HCT116 (cell line): ENCODE measurements around the gene INPP4A. TPM values are rescaled to one million over a fixed set of nuclear protein-coding genes. Genes with fewer than 3 reads are reported as not detected.

Source experiments
- ATAC-seq: fragments of 200-7000 bp; cut with Tn5 transposase; 2 replicates; pipeline ENCODE4 v1.9.1; 2020; ENCODE audit warnings: mild to moderate bottlenecking, moderate library complexity
- BruUV-seq: library from RNA; stranded (reverse); fragments of 400-500 nt; replicated peaks from 2 replicates; lab custom pipeline; 2021; lab: Mats Ljungman, UMichigan
- CTCF ChIA-PET: fragments of 300-600 bp; sonication (Branson Sonifier 250); formaldehyde crosslinking; loops from one replicate; lab custom pipeline; 2021; ENCODE audit warnings: antibody characterized with exemption; lab: Charles Lee
- POLR2A ChIA-PET: fragments of 300-600, 350-600 bp; sonication (Branson Sonifier 250); formaldehyde crosslinking; loops from one replicate; lab custom pipeline; 2021; ENCODE audit warnings: antibody characterized with exemption; lab: Charles Lee
- RAD21 ChIA-PET, 2 experiments: fragments of 300-600 bp; sonication (Branson Sonifier 250); formaldehyde crosslinking; loops; one replicate each; lab custom pipeline; 2023; ENCODE audit warnings: low total read pairs in 2 of 2; ENCODE audit not compliant: uncharacterized antibody in 2 of 2, unreplicated experiment in 2 of 2, low non-redundant PET in 1 of 2; lab: Charles Lee
- DNase-seq: peaks from one replicate; pipeline ENCODE4 v3.0.0-alpha.2; 2010; ENCODE audit warnings: low read depth, low spot score
- H2AFZ ChIP-seq: fragments of 200-600 bp; shearing (Covaris generic), sonication (generic); 2 replicates; pipeline ENCODE4 v1.6.1; 2017; ENCODE audit warnings: low read depth, mixed run types, mixed read lengths, antibody characterized with exemption, low read length; ENCODE audit not compliant: poor library complexity, severe bottlenecking
- H3K27ac ChIP-seq: 2 replicates; pipeline ENCODE4 v1.5.1; 2012; ENCODE audit warnings: low read depth, low read length
- H3K27me3 ChIP-seq: fragments of 200-600 bp; sonication (generic); 2 replicates; pipeline ENCODE4 v1.6.1; 2016; ENCODE audit warnings: mixed run types, low read length, mixed read lengths; ENCODE audit not compliant: insufficient read depth
- H3K36me3 ChIP-seq, 2 experiments: fragments of 200-500 bp in 1 of 2; fragments of 200-600 bp in 1 of 2; sonication (Bioruptor generic) in 1 of 2; sonication (generic) in 1 of 2; 2 replicates each; pipeline versions ENCODE4 v1.5.1 to v1.6.1; 2014 to 2016; ENCODE audit warnings: low read length in 2 of 2, inconsistent platforms in 1 of 2, mixed read lengths in 1 of 2, mixed run types in 1 of 2; ENCODE audit not compliant: insufficient read depth in 2 of 2, control insufficient read depth in 1 of 2
- H3K4me1 ChIP-seq, 2 experiments: fragments of 200-600 bp in 1 of 2; sonication (generic) in 1 of 2; 2 replicates each; pipeline versions ENCODE4 v1.5.1 to v1.6.1; 2012 to 2017; ENCODE audit warnings: low read length in 2 of 2, inconsistent platforms in 1 of 2, mild to moderate bottlenecking in 1 of 2, mixed read lengths in 1 of 2, mixed run types in 1 of 2, moderate library complexity in 1 of 2; ENCODE audit not compliant: insufficient read depth in 2 of 2, control insufficient read depth in 1 of 2
- H3K4me2 ChIP-seq: fragments of 200-600 bp; sonication (generic); 2 replicates; pipeline ENCODE4 v1.6.1; 2017; ENCODE audit warnings: mixed run types, low read length, mixed read lengths
- H3K4me3 ChIP-seq, 2 experiments: fragments of 200-600 bp in 1 of 2; sonication (generic) in 1 of 2; replicated peaks in 1 of 2; 2 replicates each; pipeline ENCODE4 v1.5.1; 2011 to 2016; ENCODE audit warnings: low read length in 2 of 2, control low read depth in 1 of 2, low read depth in 1 of 2, mild to moderate bottlenecking in 1 of 2, mixed read lengths in 1 of 2, mixed run types in 1 of 2
- H3K79me2 ChIP-seq: fragments of 200-600 bp; sonication (generic); 2 replicates; pipeline ENCODE4 v1.6.1; 2017; ENCODE audit warnings: mild to moderate bottlenecking, mixed run types, low read length, moderate library complexity, mixed read lengths; ENCODE audit not compliant: insufficient read depth
- H3K9ac ChIP-seq: fragments of 200-600 bp; sonication (generic); 2 replicates; pipeline ENCODE4 v1.6.1; 2016; ENCODE audit warnings: low read length, mixed read lengths
- H3K9me2 ChIP-seq: fragments of 200-600 bp; sonication (generic), shearing (Covaris generic); 2 replicates; pipeline ENCODE4 v1.6.1; 2017; ENCODE audit warnings: mixed run types, mild to moderate bottlenecking, moderate library complexity; ENCODE audit not compliant: insufficient read depth
- H3K9me3 ChIP-seq, 2 experiments: fragments of 200-500 bp in 1 of 2; fragments of 200-600 bp in 1 of 2; sonication (Bioruptor generic) in 1 of 2; sonication (generic) in 1 of 2; 2 replicates each; pipeline ENCODE4 v1.6.1; 2014 to 2017; ENCODE audit warnings: low read length in 2 of 2, mixed read lengths in 2 of 2, inconsistent platforms in 1 of 2, low read depth in 1 of 2, mild to moderate bottlenecking in 1 of 2, mixed run types in 1 of 2, moderate library complexity in 1 of 2; ENCODE audit not compliant: control insufficient read depth in 1 of 2, insufficient read depth in 1 of 2
- H4K20me1 ChIP-seq: fragments of 200-600 bp; sonication (generic), shearing (Covaris generic); 2 replicates; pipeline ENCODE4 v1.6.1; 2017; ENCODE audit warnings: mixed run types, mild to moderate bottlenecking, moderate library complexity; ENCODE audit not compliant: insufficient read depth
- ATF3 ChIP-seq: IDR thresholded peaks from 2 replicates; pipeline ENCODE4 v1.6.1; 2012
- CEBPB ChIP-seq: IDR thresholded peaks from 2 replicates; pipeline ENCODE4 v1.6.1; 2012; ENCODE audit warnings: low read depth
- EGR1 ChIP-seq: IDR thresholded peaks from 2 replicates; pipeline ENCODE4 v1.6.1; 2012; ENCODE audit warnings: low read depth
- ELF1 ChIP-seq: IDR thresholded peaks from 2 replicates; pipeline ENCODE4 v1.6.1; 2012; ENCODE audit warnings: low read depth, borderline replicate concordance
- EZH2 ChIP-seq: fragments of 200-600 bp; sonication (generic); IDR thresholded peaks from 2 replicates; pipeline ENCODE4 v1.6.1; 2017; ENCODE audit warnings: antibody characterized with exemption, mixed run types
- EZH2phosphoT487 ChIP-seq: fragments of 200-600 bp; IDR thresholded peaks from 2 replicates; pipeline ENCODE4 v1.6.1; 2018; ENCODE audit warnings: antibody characterized with exemption, borderline replicate concordance
- FOSL1 ChIP-seq: IDR thresholded peaks from 2 replicates; pipeline ENCODE4 v1.6.1; 2012; ENCODE audit warnings: low read depth
- JUND ChIP-seq: IDR thresholded peaks from 2 replicates; pipeline ENCODE4 v1.6.1; 2012
- POLR2A ChIP-seq: IDR thresholded peaks from 2 replicates; pipeline ENCODE4 v1.7.0; 2011; ENCODE audit warnings: borderline replicate concordance; ENCODE audit not compliant: insufficient read depth, insufficient read length; ENCODE audit errors: extremely low read depth
- POLR2AphosphoS5 ChIP-seq: IDR thresholded peaks from 2 replicates; pipeline ENCODE4 v1.6.1; 2011; ENCODE audit warnings: mild to moderate bottlenecking, low read depth, low read length, moderate library complexity
- REST ChIP-seq: IDR thresholded peaks from 2 replicates; pipeline ENCODE4 v1.6.1; 2012; ENCODE audit warnings: low read depth
- SP1 ChIP-seq: IDR thresholded peaks from 2 replicates; pipeline ENCODE4 v1.6.1; 2012; ENCODE audit warnings: low read depth
- SRF ChIP-seq: IDR thresholded peaks from 2 replicates; pipeline ENCODE4 v1.6.1; 2012; ENCODE audit warnings: low read depth
- TCF7L2 ChIP-seq: IDR thresholded peaks from 2 replicates; pipeline ENCODE4 v1.7.0; 2011; ENCODE audit warnings: borderline replicate concordance, inconsistent platforms; ENCODE audit not compliant: insufficient read depth, insufficient read length; ENCODE audit errors: extremely low read depth
- intact Hi-C: fragments of 100-400 bp; cut with micrococcal nuclease; formaldehyde crosslinking; loops from 2 replicates; pipeline ENCODE4 v1.10.0; 2022
- total RNA-seq: library from RNA; stranded (reverse); gene quantifications from one replicate; pipeline ENCODE4 v1.2.1, GENCODE V29; 2021; ENCODE audit not compliant: unreplicated experiment
- TF ChIP-seq, protein P1 (sequence below): IDR thresholded peaks from 2 replicates; pipeline ENCODE4 v1.6.1; 2011; ENCODE audit warnings: mild to moderate bottlenecking, low read length, moderate library complexity; ENCODE audit not compliant: insufficient replicate concordance; ENCODE audit errors: extremely low read depth

INPP4A gene
- total RNA-seq, 1 experiment from 2014 or later: 18.5 TPM

GRCh38 chr2:98555696-98556095 lies 111.0 kb downstream of the INPP4A start:
- POLR2A ChIA-PET: no interaction called here
- Histone ChIP-seq H3K4me2 (no peak overlapping the region), H3K27me3 (no peaks in the 10 kb centered on the region), H3K36me3 (peaks cover 4% of the 10 kb centered on the region in 2 experiments; a peak in 2 of 4 replicates), H3K4me1 (peaks cover 0 to 6% of the 10 kb centered on the region in 2 experiments; a peak in 1 of 4 replicates), H3K9me3 (no peaks in the 10 kb centered on the region), H3K4me3 (no peak overlapping the region), H3K27ac (no peak overlapping the region), H4K20me1 (no peaks in the 10 kb centered on the region), H3K9ac (no peak overlapping the region), H3K9me2 (no peaks in the 10 kb centered on the region), H2AFZ (no peak overlapping the region), H3K79me2 (no peaks in the 10 kb centered on the region)
- no peak for TF ChIP-seq SP1
- TF ChIP-seq JUND: no peak
- no peak for TF ChIP-seq POLR2A
- TF ChIP-seq EZH2phosphoT487: no peak
- no peak for TF ChIP-seq TCF7L2
- no peak for TF ChIP-seq FOSL1
- no peak for TF ChIP-seq EGR1
- TF ChIP-seq EZH2: no peak
- TF ChIP-seq, protein P1, sequence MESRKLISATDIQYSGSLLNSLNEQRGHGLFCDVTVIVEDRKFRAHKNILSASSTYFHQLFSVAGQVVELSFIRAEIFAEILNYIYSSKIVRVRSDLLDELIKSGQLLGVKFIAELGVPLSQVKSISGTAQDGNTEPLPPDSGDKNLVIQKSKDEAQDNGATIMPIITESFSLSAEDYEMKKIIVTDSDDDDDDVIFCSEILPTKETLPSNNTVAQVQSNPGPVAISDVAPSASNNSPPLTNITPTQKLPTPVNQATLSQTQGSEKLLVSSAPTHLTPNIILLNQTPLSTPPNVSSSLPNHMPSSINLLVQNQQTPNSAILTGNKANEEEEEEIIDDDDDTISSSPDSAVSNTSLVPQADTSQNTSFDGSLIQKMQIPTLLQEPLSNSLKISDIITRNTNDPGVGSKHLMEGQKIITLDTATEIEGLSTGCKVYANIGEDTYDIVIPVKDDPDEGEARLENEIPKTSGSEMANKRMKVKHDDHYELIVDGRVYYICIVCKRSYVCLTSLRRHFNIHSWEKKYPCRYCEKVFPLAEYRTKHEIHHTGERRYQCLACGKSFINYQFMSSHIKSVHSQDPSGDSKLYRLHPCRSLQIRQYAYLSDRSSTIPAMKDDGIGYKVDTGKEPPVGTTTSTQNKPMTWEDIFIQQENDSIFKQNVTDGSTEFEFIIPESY: no peak
- no peak for TF ChIP-seq POLR2AphosphoS5
- no peak for TF ChIP-seq CEBPB
- no peak for TF ChIP-seq SRF
- no peak for TF ChIP-seq ELF1
- TF ChIP-seq REST: no peak
- no peak for TF ChIP-seq ATF3
- DNase-seq (no peak), ATAC-seq (no peak)
- intact Hi-C loops: no loop called here
- RAD21 ChIA-PET: no interaction called here
- CTCF ChIA-PET: no interaction called here
- BruUV-seq: no TSS peak
